Endothelial cell (in vitro differentiated cells): ENCODE measurements around the gene RNF5. TPM values are rescaled to one million over a fixed set of nuclear protein-coding genes. Genes with fewer than 3 reads are reported as not detected.

ENCODE experiments used
- DNase-seq: peaks from one replicate; pipeline ENCODE4 v3.0.0; 2021; ENCODE audit warnings: low spot score
- H3K27ac Mint-ChIP-seq: one replicate; pipeline ENCODE4 v1.8.0; 2021; ENCODE audit warnings: mixed read lengths, inconsistent platforms; ENCODE audit not compliant: unreplicated experiment
- H3K27me3 Mint-ChIP-seq: one replicate; pipeline ENCODE4 v1.8.0; 2021; ENCODE audit warnings: mild to moderate bottlenecking, moderate library complexity, mixed read lengths, inconsistent platforms; ENCODE audit not compliant: unreplicated experiment
- H3K36me3 Mint-ChIP-seq: one replicate; pipeline ENCODE4 v1.8.0; 2021; ENCODE audit warnings: mild to moderate bottlenecking, low read depth, mixed read lengths, inconsistent platforms; ENCODE audit not compliant: unreplicated experiment
- H3K4me1 Mint-ChIP-seq: one replicate; pipeline ENCODE4 v1.8.0; 2021; ENCODE audit warnings: mild to moderate bottlenecking, mixed read lengths, inconsistent platforms; ENCODE audit not compliant: unreplicated experiment
- H3K4me3 Mint-ChIP-seq: one replicate; pipeline ENCODE4 v1.8.0; 2021; ENCODE audit warnings: mild to moderate bottlenecking, mixed read lengths, inconsistent platforms; ENCODE audit not compliant: unreplicated experiment
- H3K9me3 Mint-ChIP-seq: one replicate; pipeline ENCODE4 v1.8.0; 2021; ENCODE audit warnings: mixed read lengths, inconsistent platforms; ENCODE audit not compliant: unreplicated experiment
- CTCF ChIP-seq: fragments of 200-600 bp; sonication (generic); IDR thresholded peaks from one replicate; pipeline ENCODE4 v1.5.0; 2021; ENCODE audit warnings: antibody characterized with exemption; ENCODE audit not compliant: unreplicated experiment
- total RNA-seq: library from RNA; stranded (reverse); fragmentation: NEBNext Ultra II Directional; extraction: Animal tissue kit (Norgen Biotek cat#: 25700); gene quantifications from one replicate; pipeline ENCODE4 v1.2.1, GENCODE V29; 2021; ENCODE audit not compliant: unreplicated experiment

The RNF5 gene
- total RNA-seq, 1 donor from 2014 or later = 44.4 TPM

DNA sequence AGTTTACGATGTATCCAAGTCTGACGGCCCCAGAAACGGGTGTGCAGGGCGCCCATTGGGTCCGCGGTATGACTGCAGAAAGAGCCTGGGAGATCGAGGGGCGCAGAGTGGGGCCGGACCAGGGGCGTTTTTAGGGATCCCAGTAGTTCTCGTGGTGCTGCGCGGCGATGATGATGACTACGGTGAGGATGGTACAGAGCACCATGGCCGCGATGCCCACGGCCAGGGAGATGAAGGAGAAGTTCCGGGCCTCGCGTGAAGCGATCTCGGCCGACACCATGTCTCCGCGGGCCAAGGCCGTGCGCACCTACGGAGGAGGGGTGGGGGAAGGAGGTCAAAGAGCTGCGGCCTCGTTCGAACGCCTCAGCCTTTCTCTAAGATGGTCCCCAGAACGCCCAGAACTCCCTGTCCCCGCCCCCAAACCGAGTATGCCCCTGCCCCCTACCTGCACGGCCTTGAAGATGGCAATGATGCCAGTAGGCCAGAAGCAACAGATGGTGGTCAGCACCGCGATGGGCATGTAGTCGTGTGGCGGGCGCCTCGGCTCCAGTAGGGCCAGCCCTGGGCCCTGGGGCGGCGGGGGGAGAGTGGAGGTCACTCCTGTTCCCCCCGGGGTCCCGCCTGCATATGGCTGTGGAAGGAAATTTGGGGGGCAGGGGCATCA lies 29.0 kb upstream of the RNF5 start:
- Mint-ChIP-seq H3K4me1 (peaks cover 39% of the 10 kb centered on the region), H3K4me3 (peak overlapping the region; percentile 82), H3K27me3 (peaks cover 23% of the 10 kb centered on the region), H3K36me3 (peaks cover 7% of the 10 kb centered on the region), H3K27ac (no peak overlapping the region), H3K9me3 (no peaks in the 10 kb centered on the region)
- TF ChIP-seq CTCF = no peak
- no peak for DNase-seq

GRCh38 chr6:32149932-32150870 lies 28.0 kb upstream of the RNF5 start:
- Mint-ChIP-seq H3K4me1 (peaks cover 43% of the 10 kb centered on the region), H3K27ac (no peak overlapping the region), H3K36me3 (peaks cover 7% of the 10 kb centered on the region), H3K4me3 (peak overlapping the region; percentile 83), H3K27me3 (peaks cover 19% of the 10 kb centered on the region), H3K9me3 (no peaks in the 10 kb centered on the region)
- no peak for TF ChIP-seq CTCF
- DNase-seq = no peak

DNA sequence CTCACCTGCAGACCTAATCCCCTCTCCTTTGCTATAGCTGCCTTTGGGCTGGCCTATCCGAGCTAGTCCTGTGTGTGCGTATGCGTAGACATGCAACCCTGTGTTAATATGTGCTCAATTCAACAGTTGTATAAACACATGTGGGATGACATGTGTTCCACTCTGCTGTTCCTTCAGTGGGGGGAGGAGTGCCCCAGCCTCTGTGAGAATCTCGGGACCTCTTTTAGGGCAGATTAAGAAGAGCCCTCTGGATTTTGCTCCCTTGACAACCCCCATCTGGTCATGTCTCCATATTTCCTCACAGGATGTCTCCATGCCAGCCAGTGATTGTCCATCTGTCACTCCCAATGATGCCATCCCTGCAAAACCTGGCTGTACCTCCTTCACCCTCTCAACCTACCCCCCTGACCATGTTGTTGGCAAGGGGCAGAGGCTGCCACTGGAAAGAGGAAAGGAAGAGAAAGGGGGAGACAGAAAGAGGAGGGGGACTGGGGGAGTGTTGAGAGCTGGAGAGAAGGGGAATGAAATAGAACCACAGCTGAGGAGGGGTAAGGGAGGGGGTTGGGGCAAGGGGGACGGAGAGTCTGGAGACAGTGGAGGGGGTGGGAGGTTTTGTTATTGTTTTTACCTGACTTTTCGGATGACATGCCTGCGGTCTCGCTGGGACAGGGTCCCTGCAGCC lies 26.9 kb upstream of the RNF5 start:
- H3K27ac Mint-ChIP-seq = peak overlapping the region; percentile 61
- TF ChIP-seq CTCF = no peak
- H3K9me3 Mint-ChIP-seq = no peaks in the 10 kb centered on the region
- H3K4me1 Mint-ChIP-seq = peaks cover 45% of the 10 kb centered on the region
- DNase-seq = no peak
- peaks cover 10% of the 10 kb centered on the region for H3K36me3 Mint-ChIP-seq
- peak overlapping the region; percentile 71 for H3K4me3 Mint-ChIP-seq
- H3K27me3 Mint-ChIP-seq = peaks cover 19% of the 10 kb centered on the region

- peaks cover 10% of the 10 kb centered on the region for H3K36me3 Mint-ChIP-seq
- H3K9me3 Mint-ChIP-seq = no peaks in the 10 kb centered on the region
- no peak for DNase-seq
- H3K4me3 Mint-ChIP-seq = peak within 1 kb of the TSS; percentile 99
- H3K27me3 Mint-ChIP-seq = peaks cover 18% of the 10 kb centered on the region
- peak within 1 kb of the TSS; percentile 76 for H3K27ac Mint-ChIP-seq
- TF ChIP-seq CTCF = no peak
- H3K4me1 Mint-ChIP-seq = peaks cover 45% of the 10 kb centered on the region
These were observed 26.1 kb upstream of the RNF5 start, which contains the start of gene PRRT1 for GRCh38 chr6:32151863-32152768. Gene PRRT1, minus strand, starts transcription at chr6:32151939. Its CDS starts 112 bp downstream, at chr6:32151827.
